OCI-LY3 (cell line): ENCODE results near the gene IL25.

Experiments
- H2AFZ ChIP-seq: fragments of 200-600, 300-600 bp; shearing (Covaris generic); 2 replicates; pipeline ENCODE4 v1.6.0; 2014; ENCODE audit warnings: antibody characterized with exemption, low read depth, low read length
- H3K27ac ChIP-seq: fragments of 200-600, 300-600 bp; sonication (generic); 2 replicates; pipeline ENCODE4 v1.5.1; 2014; ENCODE audit warnings: mild to moderate bottlenecking, low read length, moderate library complexity, mixed read lengths
- H3K27me3 ChIP-seq: fragments of 200-600, 300-600 bp; sonication (generic); 2 replicates; pipeline ENCODE4 v1.6.1; 2014; ENCODE audit warnings: low read depth, low read length, mixed read lengths
- H3K36me3 ChIP-seq: fragments of 200-600, 300-600 bp; sonication (generic); replicated peaks from 2 replicates; pipeline ENCODE3; 2014; ENCODE audit warnings: low read depth, low read length, mixed read lengths
- H3K4me1 ChIP-seq: fragments of 300-600, 200-600 bp; sonication (generic); 2 replicates; pipeline ENCODE4 v1.6.1; 2014; ENCODE audit warnings: low read length, mixed read lengths
- H3K4me2 ChIP-seq: fragments of 200-600, 300-600 bp; sonication (generic); 2 replicates; pipeline ENCODE4 v1.6.1; 2014; ENCODE audit warnings: low read length, mixed read lengths
- H3K4me3 ChIP-seq: fragments of 300-600, 200-600 bp; sonication (generic); 2 replicates; pipeline ENCODE4 v1.5.1; 2014; ENCODE audit warnings: antibody characterized with exemption, mild to moderate bottlenecking, low read length, moderate library complexity
- H3K79me2 ChIP-seq: fragments of 300-600, 200-600 bp; shearing (Covaris generic); 2 replicates; pipeline ENCODE4 v1.6.1; 2014; ENCODE audit warnings: mild to moderate bottlenecking, low read length, mixed read lengths
- H3K9ac ChIP-seq: fragments of 300-600, 200-600 bp; shearing (Covaris generic); 2 replicates; pipeline ENCODE4 v1.6.0; 2014; ENCODE audit warnings: mild to moderate bottlenecking, low read length, moderate library complexity
- H3K9me3 ChIP-seq: fragments of 200-600, 300-600 bp; shearing (Covaris generic); 2 replicates; pipeline ENCODE4 v1.6.1; 2014; ENCODE audit warnings: low read length, mixed read lengths; ENCODE audit not compliant: insufficient read depth
- H4K20me1 ChIP-seq: fragments of 200-600, 300-600 bp; sonication (generic); 2 replicates; pipeline ENCODE4 v1.6.1; 2016; ENCODE audit warnings: low read length, mixed read lengths; ENCODE audit not compliant: insufficient read depth
- CTCF ChIP-seq: fragments of 200-600, 300-600 bp; sonication (generic); IDR thresholded peaks from 2 replicates; pipeline ENCODE4 v1.5.1; 2014; ENCODE audit warnings: antibody characterized with exemption, low read length, low read depth
- EZH2phosphoT487 ChIP-seq: fragments of 200-600 bp; shearing (Covaris generic); IDR thresholded peaks from 2 replicates; pipeline ENCODE4 v1.6.1; 2018; ENCODE audit warnings: antibody characterized with exemption, mixed run types, low read depth

Gene IL25

DNA sequence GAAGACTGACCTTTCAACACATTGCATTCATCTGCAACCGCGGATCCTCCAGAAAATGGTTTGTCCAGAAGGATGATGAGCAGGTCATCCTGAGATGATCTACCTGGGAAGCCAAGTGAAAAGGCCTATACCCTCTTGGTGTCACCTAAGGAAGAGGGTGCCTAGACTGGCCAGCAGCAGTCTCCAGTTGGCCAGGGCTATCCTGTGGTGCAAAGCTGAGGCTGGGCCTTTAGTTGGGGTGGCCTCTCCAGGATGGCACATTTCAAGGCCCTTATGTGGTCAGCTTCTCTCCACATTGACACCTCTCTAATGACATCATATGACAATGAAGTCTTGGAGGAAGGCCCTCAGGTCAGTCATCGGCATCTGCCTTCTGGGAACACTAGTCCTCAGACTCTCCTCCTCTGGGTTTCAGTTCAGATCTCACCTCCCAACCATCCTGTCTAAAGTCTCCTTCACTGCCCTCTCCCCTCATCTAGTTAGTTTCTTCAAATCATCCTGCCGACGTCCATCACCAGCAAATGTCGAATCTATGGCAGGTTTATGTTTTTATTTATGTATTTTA is 16.7 kb upstream of the IL25 start:
- Histone ChIP-seq H2AFZ (no peak overlapping the region), H3K9ac (no peak overlapping the region), H3K36me3 (no peaks in the 10 kb centered on the region), H3K4me3 (no peak overlapping the region), H3K27me3 (0 out of 2 replicates have a peak, but pooled peaks cover 13% of the 10 kb centered on the region), H4K20me1 (no peaks in the 10 kb centered on the region), H3K4me2 (no peak overlapping the region), H3K79me2 (no peaks in the 10 kb centered on the region), H3K27ac (no peak overlapping the region), H3K4me1 (no peaks in the 10 kb centered on the region), H3K9me3 (no peaks in the 10 kb centered on the region)
- TF ChIP-seq CTCF (no peak), EZH2phosphoT487 (no peak)

DNA sequence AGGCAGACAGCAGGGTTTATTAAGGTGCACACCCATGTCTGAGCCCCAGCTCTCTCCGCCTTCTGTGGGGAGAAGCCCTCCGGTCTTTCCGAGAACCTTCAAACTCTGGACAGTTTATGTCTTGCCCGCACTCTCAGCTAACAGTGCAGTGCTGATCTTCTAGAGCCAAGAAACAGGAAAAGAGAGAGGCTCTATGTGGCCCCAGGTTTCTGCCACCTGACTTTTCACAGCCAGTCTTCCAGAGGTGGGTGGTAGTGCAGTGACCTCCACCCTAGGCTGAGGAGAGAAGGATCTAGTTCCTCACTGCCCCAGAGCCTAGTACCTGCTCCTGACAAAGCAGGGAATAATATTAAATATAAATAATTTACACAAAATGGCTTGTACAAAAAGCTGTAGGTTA is 15.9 kb upstream of the IL25 start:
- Histone ChIP-seq H3K9me3 (no peaks in the 10 kb centered on the region), H3K36me3 (no peaks in the 10 kb centered on the region), H3K4me1 (no peaks in the 10 kb centered on the region), H3K4me2 (no peak overlapping the region), H3K79me2 (no peaks in the 10 kb centered on the region), H3K27me3 (0 out of 2 replicates have a peak, but pooled peaks cover 13% of the 10 kb centered on the region), H3K4me3 (no peak overlapping the region), H3K9ac (no peak overlapping the region), H2AFZ (no peak overlapping the region), H4K20me1 (no peaks in the 10 kb centered on the region), H3K27ac (no peak overlapping the region)
- no peak for TF ChIP-seq EZH2phosphoT487
- no peak for TF ChIP-seq CTCF

- no peak overlapping the region for H3K4me2 ChIP-seq
- 0 out of 2 replicates have a peak, but pooled peaks cover 13% of the 10 kb centered on the region for H3K27me3 ChIP-seq
- H3K4me3 ChIP-seq: no peak overlapping the region
- H2AFZ ChIP-seq: no peak overlapping the region
- no peaks in the 10 kb centered on the region for H3K36me3 ChIP-seq
- H4K20me1 ChIP-seq: no peaks in the 10 kb centered on the region
- TF ChIP-seq EZH2phosphoT487: no peak
- TF ChIP-seq CTCF: no peak
- no peaks in the 10 kb centered on the region for H3K9me3 ChIP-seq
- H3K27ac ChIP-seq: no peak overlapping the region
- no peak overlapping the region for H3K9ac ChIP-seq
- H3K4me1 ChIP-seq: no peaks in the 10 kb centered on the region
- H3K79me2 ChIP-seq: no peaks in the 10 kb centered on the region
Measured at GRCh38 chr14:23357261-23357660, 15.3 kb upstream of the IL25 start.

GRCh38 chr14:23358042-23358441 is 14.6 kb upstream of the IL25 start:
- no peaks in the 10 kb centered on the region for H3K36me3 ChIP-seq
- no peak overlapping the region for H3K27ac ChIP-seq
- H3K27me3 ChIP-seq: 0 out of 2 replicates have a peak, but pooled peaks cover 13% of the 10 kb centered on the region
- no peaks in the 10 kb centered on the region for H3K9me3 ChIP-seq
- no peak overlapping the region for H3K9ac ChIP-seq
- H3K79me2 ChIP-seq: no peaks in the 10 kb centered on the region
- no peaks in the 10 kb centered on the region for H3K4me1 ChIP-seq
- no peaks in the 10 kb centered on the region for H4K20me1 ChIP-seq
- no peak for TF ChIP-seq EZH2phosphoT487
- TF ChIP-seq CTCF: no peak
- H3K4me3 ChIP-seq: no peak overlapping the region
- H3K4me2 ChIP-seq: no peak overlapping the region
- no peak overlapping the region for H2AFZ ChIP-seq
